Putamen (tissue), 1 donor: ENCODE results near the gene IMPA2.

Source experiments
- DNase-seq: peaks from one replicate; pipeline ENCODE4 v3.0.0-alpha.2; 2016; ENCODE audit warnings: low spot score

IMPA2 gene

GRCh38 chr18:11990539-11990938, 9.2 kb downstream of the IMPA2 start:
- DNase-seq: no peak

- DNase-seq: no peak
Observed at GRCh38 chr18:11991021-11991795, 9.9 kb downstream of the IMPA2 start.

GRCh38 chr18:11992096-11992790, 10.9 kb downstream of the IMPA2 start:
- DNase-seq: no peak

- no peak for DNase-seq
Observed at GRCh38 chr18:11993264-11993916, 12.1 kb downstream of the IMPA2 start.

GRCh38 chr18:11994336-11994702, 13.0 kb downstream of the IMPA2 start:
- DNase-seq: no peak

GRCh38 chr18:11994703-11995444, 13.6 kb downstream of the IMPA2 start:
- no peak for DNase-seq

- peak; percentile 42 for DNase-seq
Observed at GRCh38 chr18:11995445-11996189, 14.3 kb downstream of the IMPA2 start.

- no peak for DNase-seq
Observed at GRCh38 chr18:11996190-11996754, 15.0 kb downstream of the IMPA2 start.

GRCh38 chr18:11996907-11997306, 15.6 kb downstream of the IMPA2 start:
- DNase-seq: no peak

GRCh38 chr18:11997466-11997865, 16.2 kb downstream of the IMPA2 start:
- DNase-seq: no peak

GRCh38 chr18:11998193-11998592, 16.9 kb downstream of the IMPA2 start:
- no peak for DNase-seq

- DNase-seq: no peak
Observed at GRCh38 chr18:11999429-11999828, 18.1 kb downstream of the IMPA2 start.

- no peak for DNase-seq
Observed at GRCh38 chr18:12000072-12000659, 18.9 kb downstream of the IMPA2 start.

GRCh38 chr18:12001421-12001820, 20.1 kb downstream of the IMPA2 start:
- DNase-seq: no peak

- DNase-seq: no peak
Observed at GRCh38 chr18:12003894-12004293, 22.6 kb downstream of the IMPA2 start.

GRCh38 chr18:12005538-12006487, 24.5 kb downstream of the IMPA2 start:
- DNase-seq: no peak

GRCh38 chr18:12006488-12006840, 25.2 kb downstream of the IMPA2 start:
- no peak for DNase-seq

- DNase-seq: no peak
Observed at GRCh38 chr18:12007063-12007462, 25.8 kb downstream of the IMPA2 start.

- DNase-seq: no peak
Observed at GRCh38 chr18:12008181-12008767, 27.0 kb downstream of the IMPA2 start.
